ENCODE results near the gene DEXI.

GRCh38 chr16:10923650-10924214 is 18.5 kb downstream of the DEXI start:
- TF ChIP-seq POLR2A (IDR thresholded peaks at IDR 0.05; ENCODE audit: low read depth) (no peak), CTCF (IDR thresholded peaks at IDR 0.05) (no peak)

All from esophagus muscularis mucosa (tissue), 3 donors.